ENCODE results near the gene BICDL2.

GRCh38 chr16:3035289-3035971 is 1.3 kb downstream of the BICDL2 start:
- TF ChIP-seq TAF1 (IDR thresholded peaks at IDR 0.05; ENCODE audit: borderline replicate concordance, insufficient read depth, low read length) (no peak), REST (IDR thresholded peaks at IDR 0.05; ENCODE audit: insufficient read depth in 1 of 2, low read depth in 2 of 2, low read length in 2 of 2) (no peak)

Data from PFSK-1 (cell line).